Pons (tissue), 1 donor: ENCODE measurements around the gene CSF2.
"Not testable (repeated sequence)": the region's sequence is repeated elsewhere in the genome, so short reads cannot be mapped to it uniquely, and the experiment has no call there.

Source experiments
- DNase-seq: peaks from one replicate; pipeline ENCODE4 v3.0.0-alpha.2; 2016; ENCODE audit warnings: low spot score

The CSF2 gene

GRCh38 chr5:132087176-132087575 is 13.6 kb downstream of the CSF2 start:
- DNase-seq: no peak

- DNase-seq: no peak
Observed at GRCh38 chr5:132087661-132088060, 14.1 kb downstream of the CSF2 start.

GRCh38 chr5:132089363-132089762 is 15.8 kb downstream of the CSF2 start:
- no peak for DNase-seq

- no peak for DNase-seq
Observed at GRCh38 chr5:132090107-132090506, 16.5 kb downstream of the CSF2 start.

- DNase-seq: no peak
Observed at GRCh38 chr5:132093271-132093670, 19.7 kb downstream of the CSF2 start.

- DNase-seq: no peak
Observed at GRCh38 chr5:132094393-132095076, 20.9 kb downstream of the CSF2 start.

- DNase-seq: no peak
Observed at GRCh38 chr5:132095077-132095410, 21.5 kb downstream of the CSF2 start.

- no peak for DNase-seq
Observed at GRCh38 chr5:132095424-132095972, 21.9 kb downstream of the CSF2 start.

GRCh38 chr5:132096904-132097303 is 23.3 kb downstream of the CSF2 start:
- DNase-seq: no peak

- DNase-seq: no peak
Observed at GRCh38 chr5:132098151-132098594, 24.6 kb downstream of the CSF2 start.

GRCh38 chr5:132098621-132099020 is 25.0 kb downstream of the CSF2 start:
- no peak for DNase-seq

GRCh38 chr5:132099076-132099748 is 25.6 kb downstream of the CSF2 start:
- no peak for DNase-seq

GRCh38 chr5:132099905-132100304 is 26.3 kb downstream of the CSF2 start:
- DNase-seq: no peak

- DNase-seq: no peak
Observed at GRCh38 chr5:132100672-132101261, 27.2 kb downstream of the CSF2 start.

GRCh38 chr5:132101385-132101880 is 27.8 kb downstream of the CSF2 start:
- no peak for DNase-seq

GRCh38 chr5:132102101-132102701 is 28.6 kb downstream of the CSF2 start:
- DNase-seq: no peak

- DNase-seq: no peak
Observed at GRCh38 chr5:132102944-132103331, 29.3 kb downstream of the CSF2 start.

GRCh38 chr5:132103332-132103951 is 29.9 kb downstream of the CSF2 start:
- peak; percentile 5 for DNase-seq

- DNase-seq: no peak
Observed at GRCh38 chr5:132103969-132104391, 30.4 kb downstream of the CSF2 start.

GRCh38 chr5:132104556-132104955 is 31.0 kb downstream of the CSF2 start:
- DNase-seq: no peak

GRCh38 chr5:132105688-132106087 is 32.1 kb downstream of the CSF2 start:
- DNase-seq: no peak

GRCh38 chr5:132108495-132108894 is 34.9 kb downstream of the CSF2 start:
- DNase-seq: not testable (repeated sequence)
